PFSK-1 (cell line): ENCODE data around the gene PRRC2A.

Source experiments
- POLR2AphosphoS5 ChIP-seq: IDR thresholded peaks from 2 replicates; pipeline ENCODE4 v1.6.1; 2012; ENCODE audit warnings: low read depth, mild to moderate bottlenecking, control low read depth, low read length, moderate library complexity
- SIN3A ChIP-seq: IDR thresholded peaks from 2 replicates; pipeline ENCODE4 v1.6.1; 2012; ENCODE audit warnings: mild to moderate bottlenecking, low read length, moderate library complexity, borderline replicate concordance; ENCODE audit not compliant: insufficient read depth
- TAF1 ChIP-seq: IDR thresholded peaks from 2 replicates; pipeline ENCODE4 v1.6.1; 2012; ENCODE audit warnings: low read length, control low read depth, borderline replicate concordance; ENCODE audit not compliant: insufficient read depth
- TF ChIP-seq, protein P1 (sequence below), 2 experiments: IDR thresholded peaks; 2 replicates each; pipeline versions ENCODE4 v1.6.1 to v1.8.0; 2011 to 2012; ENCODE audit warnings: low read depth in 2 of 2, low read length in 2 of 2, control low read depth in 1 of 2, inconsistent platforms in 1 of 2, mild to moderate bottlenecking in 1 of 2, moderate library complexity in 1 of 2; ENCODE audit not compliant: insufficient read depth in 1 of 2

DNA sequence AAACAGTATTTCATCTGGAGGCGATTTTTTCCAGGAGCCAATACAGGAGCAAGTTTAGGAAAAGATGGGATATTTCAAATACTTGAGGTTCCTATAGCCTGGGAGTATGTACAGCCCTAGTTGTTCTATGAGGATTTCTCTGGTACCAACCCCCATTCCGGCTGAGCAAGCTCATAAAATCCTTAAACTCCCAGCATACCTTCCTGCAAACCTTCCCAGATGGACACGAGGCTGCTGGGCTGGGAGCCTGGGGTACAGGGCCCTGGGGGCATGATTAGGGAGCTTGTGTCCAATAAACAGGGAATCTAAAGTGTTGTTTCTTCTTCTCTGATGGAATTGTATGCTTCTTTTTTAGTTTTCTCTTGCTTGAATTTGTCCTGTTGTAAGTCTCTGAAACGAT, 1.5 kb downstream of the PRRC2A start:
- TF ChIP-seq, protein P1, sequence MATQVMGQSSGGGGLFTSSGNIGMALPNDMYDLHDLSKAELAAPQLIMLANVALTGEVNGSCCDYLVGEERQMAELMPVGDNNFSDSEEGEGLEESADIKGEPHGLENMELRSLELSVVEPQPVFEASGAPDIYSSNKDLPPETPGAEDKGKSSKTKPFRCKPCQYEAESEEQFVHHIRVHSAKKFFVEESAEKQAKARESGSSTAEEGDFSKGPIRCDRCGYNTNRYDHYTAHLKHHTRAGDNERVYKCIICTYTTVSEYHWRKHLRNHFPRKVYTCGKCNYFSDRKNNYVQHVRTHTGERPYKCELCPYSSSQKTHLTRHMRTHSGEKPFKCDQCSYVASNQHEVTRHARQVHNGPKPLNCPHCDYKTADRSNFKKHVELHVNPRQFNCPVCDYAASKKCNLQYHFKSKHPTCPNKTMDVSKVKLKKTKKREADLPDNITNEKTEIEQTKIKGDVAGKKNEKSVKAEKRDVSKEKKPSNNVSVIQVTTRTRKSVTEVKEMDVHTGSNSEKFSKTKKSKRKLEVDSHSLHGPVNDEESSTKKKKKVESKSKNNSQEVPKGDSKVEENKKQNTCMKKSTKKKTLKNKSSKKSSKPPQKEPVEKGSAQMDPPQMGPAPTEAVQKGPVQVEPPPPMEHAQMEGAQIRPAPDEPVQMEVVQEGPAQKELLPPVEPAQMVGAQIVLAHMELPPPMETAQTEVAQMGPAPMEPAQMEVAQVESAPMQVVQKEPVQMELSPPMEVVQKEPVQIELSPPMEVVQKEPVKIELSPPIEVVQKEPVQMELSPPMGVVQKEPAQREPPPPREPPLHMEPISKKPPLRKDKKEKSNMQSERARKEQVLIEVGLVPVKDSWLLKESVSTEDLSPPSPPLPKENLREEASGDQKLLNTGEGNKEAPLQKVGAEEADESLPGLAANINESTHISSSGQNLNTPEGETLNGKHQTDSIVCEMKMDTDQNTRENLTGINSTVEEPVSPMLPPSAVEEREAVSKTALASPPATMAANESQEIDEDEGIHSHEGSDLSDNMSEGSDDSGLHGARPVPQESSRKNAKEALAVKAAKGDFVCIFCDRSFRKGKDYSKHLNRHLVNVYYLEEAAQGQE (IDR thresholded peaks at IDR 0.05; ENCODE audit: insufficient read depth in 1 of 2, low read depth in 2 of 2, low read length in 2 of 2) = no peak
- TF ChIP-seq TAF1 (no peak), POLR2AphosphoS5 (no peak), SIN3A (0 out of 2 replicates have a peak, but pooled peaks have one; percentile 2)
